ENCODE data around the gene CLEC4E.
"Not testable (repeated sequence)": the region's sequence is repeated elsewhere in the genome, so short reads cannot be mapped to it uniquely, and the experiment has no call there.

Gene CLEC4E

DNA sequence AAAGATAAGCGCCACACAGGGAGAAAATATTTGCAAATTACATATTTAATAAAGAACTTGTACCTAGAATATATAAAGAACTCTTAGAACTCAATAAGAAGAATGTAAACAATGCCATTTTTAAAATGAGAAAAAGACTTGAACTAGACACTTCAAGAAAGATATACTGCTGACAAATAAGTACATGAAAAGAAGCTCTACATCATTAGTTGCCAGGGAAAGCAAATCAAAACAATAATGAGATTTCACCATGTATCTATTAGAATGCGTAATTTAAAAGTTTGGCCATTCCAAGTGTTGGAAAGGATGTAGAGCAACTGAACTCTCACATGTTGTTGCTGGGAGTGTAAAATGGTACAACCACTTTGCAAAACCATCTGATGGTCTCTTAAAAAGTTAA is 6.9 kb upstream of the CLEC4E start:
- no peak overlapping the region for H3K4me3 ChIP-seq (ENCODE audit: low read depth, low read length)
- no peak for DNase-seq (ENCODE audit: low read depth)
- TF ChIP-seq, protein P1, sequence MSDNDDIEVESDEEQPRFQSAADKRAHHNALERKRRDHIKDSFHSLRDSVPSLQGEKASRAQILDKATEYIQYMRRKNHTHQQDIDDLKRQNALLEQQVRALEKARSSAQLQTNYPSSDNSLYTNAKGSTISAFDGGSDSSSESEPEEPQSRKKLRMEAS (IDR thresholded peaks at IDR 0.05; ENCODE audit: low read depth, low read length), result no peak
- TF ChIP-seq POLR2A (IDR thresholded peaks at IDR 0.05; ENCODE audit: extremely low read depth, insufficient read length) (no peak), MYC (IDR thresholded peaks at IDR 0.05; ENCODE audit: low read depth, low read length) (no peak)
- TF ChIP-seq, protein P2, sequence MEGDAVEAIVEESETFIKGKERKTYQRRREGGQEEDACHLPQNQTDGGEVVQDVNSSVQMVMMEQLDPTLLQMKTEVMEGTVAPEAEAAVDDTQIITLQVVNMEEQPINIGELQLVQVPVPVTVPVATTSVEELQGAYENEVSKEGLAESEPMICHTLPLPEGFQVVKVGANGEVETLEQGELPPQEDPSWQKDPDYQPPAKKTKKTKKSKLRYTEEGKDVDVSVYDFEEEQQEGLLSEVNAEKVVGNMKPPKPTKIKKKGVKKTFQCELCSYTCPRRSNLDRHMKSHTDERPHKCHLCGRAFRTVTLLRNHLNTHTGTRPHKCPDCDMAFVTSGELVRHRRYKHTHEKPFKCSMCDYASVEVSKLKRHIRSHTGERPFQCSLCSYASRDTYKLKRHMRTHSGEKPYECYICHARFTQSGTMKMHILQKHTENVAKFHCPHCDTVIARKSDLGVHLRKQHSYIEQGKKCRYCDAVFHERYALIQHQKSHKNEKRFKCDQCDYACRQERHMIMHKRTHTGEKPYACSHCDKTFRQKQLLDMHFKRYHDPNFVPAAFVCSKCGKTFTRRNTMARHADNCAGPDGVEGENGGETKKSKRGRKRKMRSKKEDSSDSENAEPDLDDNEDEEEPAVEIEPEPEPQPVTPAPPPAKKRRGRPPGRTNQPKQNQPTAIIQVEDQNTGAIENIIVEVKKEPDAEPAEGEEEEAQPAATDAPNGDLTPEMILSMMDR (IDR thresholded peaks at IDR 0.05; ENCODE audit: low read depth, low read length), result no peak

DNA sequence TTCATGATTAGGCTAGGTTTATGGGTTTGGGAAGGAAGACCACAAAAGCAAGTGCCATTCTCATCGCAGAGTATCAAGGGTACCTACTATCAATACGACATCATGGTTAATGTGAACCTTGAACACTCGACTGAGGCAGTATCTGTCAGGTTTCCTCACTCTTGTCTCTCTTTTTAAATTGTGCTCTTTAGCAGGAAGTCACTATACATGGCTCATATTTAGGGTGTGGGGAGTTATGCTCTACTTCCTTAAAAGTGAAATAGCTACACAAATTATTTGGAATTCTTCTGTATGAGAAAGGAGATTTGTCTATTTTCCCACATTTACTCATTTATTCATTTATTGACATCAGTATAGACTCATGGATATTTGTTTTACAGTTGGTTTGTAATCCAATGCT is 5.9 kb upstream of the CLEC4E start:
- DNase-seq (ENCODE audit: low read depth), result peak; percentile 10

DNA sequence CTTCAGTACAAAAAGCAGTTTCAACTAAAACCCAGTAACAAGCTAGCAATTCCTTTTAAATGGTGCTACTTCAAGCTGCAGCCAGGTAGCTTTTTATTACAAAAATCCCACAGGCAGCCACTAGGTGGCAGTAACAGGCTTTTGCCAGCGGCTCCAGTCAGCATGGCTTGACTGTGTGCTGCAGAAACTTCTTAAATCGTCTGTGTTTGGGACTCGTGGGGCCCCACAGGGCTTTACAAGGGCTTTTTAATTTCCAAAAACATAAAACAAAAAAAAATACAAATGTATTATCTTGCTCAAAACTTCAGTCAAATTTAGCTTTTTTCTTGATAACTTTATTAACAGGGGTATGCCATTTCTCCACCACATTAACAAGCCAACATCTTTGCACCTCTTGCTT is 3.6 kb upstream of the CLEC4E start:
- DNase-seq (ENCODE audit: low read depth), result peak; percentile 81
- TF ChIP-seq MYC (IDR thresholded peaks at IDR 0.05; ENCODE audit: low read depth, low read length) (peak; percentile 22; the same call in 1 of the 2 replicates), POLR2A (IDR thresholded peaks at IDR 0.05; ENCODE audit: extremely low read depth, insufficient read length) (no peak)
- TF ChIP-seq, protein P2 (IDR thresholded peaks at IDR 0.05; ENCODE audit: low read depth, low read length), result peak; percentile 61
- TF ChIP-seq, protein P1 (IDR thresholded peaks at IDR 0.05; ENCODE audit: low read depth, low read length), result no peak; the same call in 1 of the 2 replicates
- H3K4me3 ChIP-seq (ENCODE audit: low read depth, low read length), result no peak overlapping the region

More for the DNA sequence above, 5.9 kb upstream of the CLEC4E start:
- TF ChIP-seq, protein P1 (IDR thresholded peaks at IDR 0.05; ENCODE audit: low read depth, low read length), result no peak
- TF ChIP-seq MYC (IDR thresholded peaks at IDR 0.05; ENCODE audit: low read depth, low read length), result no peak
- TF ChIP-seq, protein P2 (IDR thresholded peaks at IDR 0.05; ENCODE audit: low read depth, low read length), result no peak
- no peak for TF ChIP-seq POLR2A (IDR thresholded peaks at IDR 0.05; ENCODE audit: extremely low read depth, insufficient read length)
- H3K4me3 ChIP-seq (ENCODE audit: low read depth, low read length), result no peak overlapping the region

DNA sequence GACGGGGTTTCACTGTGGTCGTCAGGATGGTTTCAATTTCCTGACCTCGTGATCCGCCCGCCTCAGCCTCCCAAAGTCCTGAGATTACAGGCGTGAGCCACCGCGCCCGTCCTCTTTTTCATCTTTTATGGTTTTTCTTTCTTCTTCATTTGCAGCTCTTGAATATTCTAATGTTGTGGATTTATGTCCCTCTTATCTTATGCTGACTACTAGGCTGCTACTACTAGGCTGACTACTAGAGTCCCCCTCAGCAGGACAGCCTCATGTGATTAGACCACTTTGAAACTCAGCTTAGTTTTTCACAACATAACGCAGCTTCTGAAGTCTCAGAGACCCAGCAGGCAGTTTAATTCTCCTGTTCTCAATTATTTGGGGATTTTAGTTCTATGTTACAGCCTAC is 857 bp upstream of the CLEC4E start:
- TF ChIP-seq, protein P1 (IDR thresholded peaks at IDR 0.05; ENCODE audit: low read depth, low read length), result no peak
- no peak for DNase-seq (ENCODE audit: low read depth)
- no peak overlapping the region for H3K4me3 ChIP-seq (ENCODE audit: low read depth, low read length)

DNA sequence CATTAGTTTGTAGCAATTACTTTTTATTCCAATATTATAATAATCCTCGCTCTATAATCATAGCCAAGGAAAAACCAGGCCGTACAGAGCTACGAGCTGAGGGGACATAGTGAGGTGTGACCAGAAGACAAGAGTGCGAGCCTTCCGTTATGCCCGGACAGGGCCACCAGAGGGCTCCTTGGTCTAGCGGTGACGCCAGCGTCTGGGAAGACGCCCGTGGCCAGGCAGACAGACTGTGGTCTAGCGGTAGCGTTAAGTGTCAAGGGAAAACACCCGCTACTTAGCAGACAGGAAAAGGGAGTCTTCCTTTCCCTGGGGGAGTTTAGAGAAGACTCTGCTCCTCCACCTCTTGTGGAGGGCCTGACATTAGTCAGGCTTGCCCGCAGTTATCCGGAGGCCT is 2.9 kb downstream of the CLEC4E start:
- DNase-seq (ENCODE audit: low read depth), result peak; percentile 97
- TF ChIP-seq, protein P1 (IDR thresholded peaks at IDR 0.05; ENCODE audit: low read depth, low read length), result 0 out of 2 replicates have a peak, but pooled peaks have one; percentile 3
- TF ChIP-seq MYC (IDR thresholded peaks at IDR 0.05; ENCODE audit: low read depth, low read length), result peak; percentile 46; the same call in 1 of the 2 replicates
- TF ChIP-seq, protein P2 (IDR thresholded peaks at IDR 0.05; ENCODE audit: low read depth, low read length), result peak; percentile 58
- not testable (repeated sequence) for H3K4me3 ChIP-seq (ENCODE audit: low read depth, low read length)

- no peak overlapping the region for H3K4me3 ChIP-seq (ENCODE audit: low read depth, low read length)
- TF ChIP-seq MYC (IDR thresholded peaks at IDR 0.05; ENCODE audit: low read depth, low read length) (no peak), POLR2A (IDR thresholded peaks at IDR 0.05; ENCODE audit: extremely low read depth, insufficient read length) (no peak)
- TF ChIP-seq, protein P1 (IDR thresholded peaks at IDR 0.05; ENCODE audit: low read depth, low read length), result no peak
- DNase-seq (ENCODE audit: low read depth), result no peak
Observed at GRCh38 chr12:8532045-8532444, 8.7 kb downstream of the CLEC4E start.

Measured in NB4 (cell line).